NCI-H2107 treated with DMSO at 0.1 percent for 48 hours (cell line): ENCODE measurements around the gene EPB41L5.
"Not testable (repeated sequence)": the region's sequence is repeated elsewhere in the genome, so short reads cannot be mapped to it uniquely, and the experiment has no call there.

Experiments used
- DNase-seq: peaks from one replicate; lab custom pipeline; 2025; ENCODE audit not compliant: unreplicated experiment; lab: John Stamatoyannopoulos, UW

The EPB41L5 gene

GRCh38 chr2:120192280-120192679 is 179.4 kb downstream of the EPB41L5 start:
- DNase-seq = no peak

DNA sequence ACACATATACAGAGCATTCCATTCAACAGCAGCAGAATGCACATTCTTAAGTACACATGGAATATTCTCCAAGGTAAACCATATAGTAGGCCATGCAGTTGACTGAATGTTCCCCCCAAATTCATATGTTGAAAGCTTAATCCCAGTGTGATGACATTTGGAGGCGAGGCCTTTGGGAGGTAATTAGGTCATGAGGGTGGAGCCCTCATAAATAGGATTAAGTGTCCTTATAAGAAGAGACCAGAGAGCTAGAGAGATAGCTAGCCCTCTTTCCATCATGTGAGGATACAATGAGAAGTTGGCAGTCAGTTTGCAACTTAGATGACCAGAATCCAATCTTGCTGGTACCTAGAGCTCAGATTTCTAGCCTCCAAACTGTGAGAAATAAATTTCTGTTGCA is 182.7 kb downstream of the EPB41L5 start:
- no peak for DNase-seq

DNA sequence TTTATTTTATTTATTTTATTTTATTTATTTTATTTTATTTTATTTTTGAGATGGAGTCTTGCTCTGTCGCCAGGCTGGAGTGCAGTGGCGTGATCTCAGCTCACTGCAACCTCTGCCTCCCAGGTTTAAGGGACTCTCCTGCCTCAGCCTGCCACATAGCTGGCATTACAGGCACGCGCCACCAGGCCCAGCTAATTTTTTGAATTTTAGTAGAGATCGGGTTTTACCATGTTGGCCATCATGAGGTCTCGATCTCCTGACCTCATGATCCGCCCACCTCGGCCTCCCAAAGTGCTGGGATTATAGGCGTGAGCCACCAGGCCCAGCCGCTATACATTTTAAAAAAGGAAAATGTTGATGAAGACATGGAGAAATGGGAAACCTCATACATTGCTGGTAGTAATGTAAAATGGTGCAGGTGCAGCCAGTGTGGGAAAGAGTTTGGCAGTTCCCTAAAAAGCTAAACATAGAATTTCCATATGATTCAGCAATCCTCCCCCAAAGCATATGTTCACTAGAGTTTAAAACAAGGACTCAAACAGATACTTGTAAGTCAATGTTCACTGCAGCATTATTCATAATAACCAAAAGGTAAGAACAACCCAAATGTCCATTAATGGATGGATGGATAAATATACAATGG is 187.1 kb downstream of the EPB41L5 start:
- DNase-seq = not testable (repeated sequence)

- no peak for DNase-seq
These were observed 190.6 kb downstream of the EPB41L5 start for GRCh38 chr2:120203251-120204021.

DNA sequence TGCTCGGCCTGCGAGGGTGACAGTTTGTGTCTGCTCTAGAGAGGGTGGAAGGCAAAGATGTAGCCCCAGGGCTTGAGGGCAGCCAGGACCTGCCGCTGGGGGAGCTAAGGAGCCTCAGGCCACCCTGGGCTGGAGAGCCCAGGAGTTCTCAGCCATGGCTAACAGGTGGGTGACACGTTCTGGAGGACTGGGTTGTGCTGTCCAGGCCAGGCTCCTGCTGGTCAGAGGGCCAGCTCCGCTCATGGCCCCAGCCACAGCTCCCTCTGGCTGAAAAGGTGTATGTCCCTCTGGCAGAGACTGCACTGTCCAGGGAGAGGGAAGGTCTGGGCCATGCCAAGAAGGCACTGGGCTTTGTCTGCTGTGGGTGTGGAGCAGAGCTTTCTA is 191.1 kb downstream of the EPB41L5 start:
- no peak for DNase-seq

DNA sequence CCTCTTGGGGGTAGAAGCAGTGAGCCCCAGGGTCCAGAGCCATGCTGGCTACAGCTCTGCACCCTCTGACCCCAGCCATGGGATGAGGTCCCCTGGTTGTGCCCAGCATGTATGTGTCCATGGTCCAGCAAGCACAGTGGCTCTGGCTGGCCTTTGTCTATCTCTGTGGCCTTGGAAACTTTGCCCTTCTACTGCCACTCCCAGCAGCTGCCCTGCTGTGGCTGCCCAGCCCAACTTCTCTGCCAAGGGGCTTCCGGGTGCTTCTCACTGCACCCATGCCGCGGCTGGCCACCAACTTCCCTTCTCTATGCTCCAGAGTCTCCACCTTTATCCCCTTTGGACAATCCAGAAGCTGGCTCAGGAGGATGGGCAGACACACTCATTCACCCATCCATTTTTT is 191.5 kb downstream of the EPB41L5 start:
- no peak for DNase-seq

DNA sequence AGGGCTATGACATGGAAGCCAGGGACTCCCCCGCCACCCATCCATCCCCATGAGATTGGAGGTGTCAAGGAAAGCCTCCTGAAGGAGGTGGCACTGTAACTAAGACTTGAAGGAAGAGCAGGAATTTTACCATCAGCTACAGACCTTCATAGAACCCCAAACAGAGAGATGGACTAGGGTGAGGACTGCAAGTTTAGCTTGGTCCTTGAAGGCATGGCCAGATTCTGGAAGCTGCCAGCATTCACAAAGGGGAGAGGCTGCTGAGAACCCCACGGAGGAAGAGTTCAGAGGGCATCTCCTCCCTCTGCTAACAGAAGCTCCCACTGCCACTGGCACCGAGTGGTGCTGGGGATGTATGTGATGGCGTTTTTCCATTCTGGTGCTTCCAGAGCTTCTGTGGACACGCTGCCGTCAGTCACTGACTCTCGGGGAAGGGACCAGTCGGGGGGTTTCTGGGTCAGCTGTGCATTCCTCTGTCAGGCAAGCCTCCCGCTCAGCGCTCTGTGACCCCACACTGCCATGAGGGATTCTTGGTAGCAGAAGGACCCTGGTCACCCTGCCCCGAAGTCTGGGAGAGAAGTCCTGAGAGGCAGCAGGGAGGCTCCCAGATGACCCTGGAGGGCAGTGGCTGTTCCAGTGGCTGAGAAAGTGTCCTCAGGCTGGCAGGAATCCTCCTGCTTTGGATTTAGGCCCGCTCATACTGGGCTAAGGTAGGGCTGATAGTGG is 192.2 kb downstream of the EPB41L5 start:
- no peak for DNase-seq

DNA sequence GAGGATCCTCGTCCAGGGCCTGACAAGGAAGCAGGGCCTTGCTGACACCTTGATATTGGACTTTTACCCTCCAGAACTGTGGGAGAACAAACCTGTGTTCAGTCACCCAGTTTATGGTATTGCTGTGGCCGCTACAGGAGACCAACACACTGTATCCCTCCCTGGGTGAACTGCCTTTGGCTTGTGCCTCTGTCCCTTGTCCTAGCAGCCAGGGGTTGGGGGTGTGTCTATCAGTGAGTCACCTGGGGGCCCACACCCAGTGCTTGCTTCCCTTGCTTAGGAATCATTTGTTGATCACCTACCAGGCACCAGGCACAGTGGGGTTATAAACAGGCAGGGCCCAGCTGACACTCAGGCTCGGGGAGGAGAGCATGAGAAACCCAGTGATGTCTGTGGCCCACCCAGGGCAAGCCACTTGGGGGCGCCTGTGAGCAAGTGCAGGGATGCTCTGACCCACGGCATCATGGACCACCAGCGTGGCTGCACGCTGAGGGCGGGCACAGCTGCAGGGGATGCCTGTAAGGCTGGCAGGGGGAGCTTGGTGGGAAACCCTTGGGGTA is 193.2 kb downstream of the EPB41L5 start:
- no peak for DNase-seq

DNA sequence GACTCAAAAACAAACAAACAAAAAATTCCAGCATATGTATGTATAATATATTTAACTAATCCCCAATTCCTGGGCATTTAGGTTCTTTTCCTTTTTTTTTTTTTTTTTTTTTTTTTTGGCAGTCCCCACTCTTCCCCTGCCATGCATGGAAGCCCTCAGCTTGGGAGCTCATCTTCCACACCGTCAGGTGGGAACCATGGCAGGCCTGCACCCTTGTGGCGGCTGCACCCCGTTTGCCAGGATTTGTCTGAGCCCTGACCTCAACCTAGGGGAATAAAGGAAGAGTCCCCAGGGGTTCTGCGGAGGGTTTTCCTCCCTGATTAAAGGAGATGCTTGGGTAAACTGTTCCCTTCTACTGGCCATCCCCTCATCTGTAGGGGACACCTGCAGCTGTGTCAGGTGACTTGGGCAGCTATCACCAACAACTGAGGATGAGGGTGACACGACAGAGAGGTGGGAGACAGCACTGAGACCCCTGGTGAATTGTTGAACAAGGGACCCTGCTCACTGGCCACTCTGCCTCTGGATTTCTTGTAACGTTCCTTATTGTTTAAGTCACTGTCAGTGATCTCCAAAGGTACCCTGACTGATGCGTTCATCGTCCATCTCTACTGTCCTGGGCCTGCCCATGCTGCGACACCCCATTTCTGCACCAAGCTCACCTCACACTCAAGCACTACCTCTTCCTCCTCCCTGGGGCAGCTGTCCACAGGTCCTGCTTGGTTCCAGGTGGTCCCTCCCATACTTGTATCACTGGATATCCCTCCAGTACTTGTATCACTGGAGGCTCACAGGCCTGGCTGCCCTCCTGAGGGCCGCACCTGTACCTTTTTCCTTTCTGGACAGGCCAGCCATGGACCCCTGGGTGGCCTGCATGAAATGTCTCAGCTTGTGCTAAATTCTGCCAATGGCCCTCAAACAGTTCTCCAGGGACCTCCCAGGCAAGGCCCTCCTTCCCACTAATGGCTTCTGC is 195.8 kb downstream of the EPB41L5 start:
- DNase-seq = no peak

GRCh38 chr2:120209427-120210269 is 196.8 kb downstream of the EPB41L5 start:
- DNase-seq = no peak

- no peak for DNase-seq
These were observed 197.4 kb downstream of the EPB41L5 start for GRCh38 chr2:120210270-120210693.

- DNase-seq = no peak
These were observed 205.3 kb downstream of the EPB41L5 start for GRCh38 chr2:120218181-120218580.

DNA sequence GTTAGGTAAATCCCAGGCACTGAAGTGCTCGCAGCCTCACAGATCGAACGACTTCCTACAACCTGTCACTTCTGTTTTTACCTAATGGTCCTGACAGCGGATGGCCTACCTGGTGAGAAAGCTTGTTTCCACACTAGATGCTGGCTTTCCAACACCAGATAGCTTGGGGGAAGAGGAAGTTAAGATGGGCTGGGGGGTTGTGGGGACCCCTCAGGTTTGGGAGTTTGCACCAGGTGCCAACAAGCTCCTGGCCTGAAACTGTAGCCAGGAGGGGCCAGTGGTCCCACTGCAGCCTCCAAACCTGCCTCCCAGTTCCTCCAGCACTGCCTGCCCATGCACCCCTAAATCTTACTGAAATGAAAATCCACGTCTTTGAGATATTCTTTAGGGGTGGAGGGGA is 206.4 kb downstream of the EPB41L5 start:
- DNase-seq = no peak

DNA sequence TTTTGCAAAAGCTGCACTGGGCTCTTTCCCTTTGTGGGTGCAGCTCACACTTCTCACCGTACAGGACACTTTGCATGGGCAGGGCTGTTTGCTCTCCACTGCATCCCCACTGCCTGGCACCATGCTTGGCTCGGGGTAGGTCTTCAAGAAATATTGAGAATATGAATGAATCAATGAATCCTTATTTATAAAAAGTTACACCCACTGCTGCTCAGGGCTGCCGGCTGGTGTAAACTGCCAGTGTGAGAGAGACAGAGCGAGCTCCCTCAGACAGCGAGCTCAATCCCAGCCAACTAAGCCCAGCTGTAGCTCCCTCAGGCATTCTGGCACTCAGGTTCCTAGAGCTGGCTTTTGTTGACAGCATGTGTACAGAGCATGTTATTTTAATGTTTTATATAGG is 206.9 kb downstream of the EPB41L5 start:
- no peak for DNase-seq

DNA sequence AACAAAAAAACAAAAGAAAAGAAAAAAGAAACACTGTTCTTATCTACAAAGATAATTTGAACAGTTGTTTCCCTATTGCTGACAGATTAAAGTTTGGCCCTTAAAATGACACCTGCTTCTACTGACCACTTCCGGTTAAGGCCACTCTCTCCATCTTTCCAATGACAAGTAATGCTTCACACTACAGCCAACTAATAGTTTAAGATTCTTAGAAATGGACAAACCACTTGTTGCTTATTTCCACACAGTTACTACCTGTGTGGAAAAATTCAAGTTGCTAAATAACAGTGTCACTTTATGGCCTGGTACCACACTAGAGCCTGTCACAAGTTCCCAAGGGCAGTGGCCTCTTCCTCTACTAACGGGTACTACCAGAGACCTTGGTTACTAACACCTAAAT is 207.9 kb downstream of the EPB41L5 start:
- no peak for DNase-seq

GRCh38 chr2:120221616-120222015 is 208.7 kb downstream of the EPB41L5 start:
- no peak for DNase-seq

DNA sequence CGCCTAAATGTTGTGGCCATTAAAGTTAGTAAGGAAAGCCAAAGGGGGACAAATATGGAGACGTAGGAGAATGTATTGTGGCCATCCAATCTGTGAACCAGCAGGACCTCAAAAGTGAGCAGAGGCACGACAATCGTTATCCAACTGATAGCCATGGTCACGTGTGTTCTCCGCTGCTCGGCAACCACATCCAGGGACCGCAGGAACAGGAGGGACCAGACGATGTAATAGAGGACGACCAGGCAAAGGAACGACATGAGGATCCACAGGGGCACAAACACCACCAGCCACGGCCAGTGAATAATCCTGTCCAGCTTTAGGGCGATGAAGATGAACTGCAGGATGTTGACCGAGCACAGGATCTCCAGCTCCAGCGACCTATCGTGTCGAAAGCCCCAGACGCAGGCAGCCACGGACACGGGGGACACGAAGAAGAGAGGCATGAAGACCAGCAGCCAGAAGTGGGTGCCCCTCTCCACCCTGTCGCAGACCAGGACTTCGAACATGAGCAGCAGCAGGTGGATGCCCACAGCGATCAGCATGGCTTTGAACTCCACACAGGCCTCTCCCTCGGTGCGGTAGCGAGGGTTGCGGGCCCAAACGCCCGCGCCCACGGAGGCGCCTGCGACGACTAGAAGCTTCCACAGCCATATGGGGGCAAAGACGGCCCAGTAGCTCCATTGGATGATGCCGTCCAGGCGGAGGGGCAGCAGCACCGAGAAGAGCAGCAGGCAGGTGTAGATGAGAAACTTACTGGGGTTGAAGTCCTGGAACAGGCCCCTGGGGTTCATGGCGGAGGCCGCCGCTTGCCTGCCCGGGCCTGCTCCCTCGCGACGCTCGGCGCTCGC is 209.5 kb downstream of the EPB41L5 start:
- no peak for DNase-seq

- peak; percentile 44 for DNase-seq
These were observed 210.4 kb downstream of the EPB41L5 start, which contains the start of gene TMEM185B for GRCh38 chr2:120223034-120223912. TSS of gene TMEM185B (minus strand) at chr2:120223400. CDS start at chr2:120222976, 424 bp downstream.
